ENCODE measurements around the gene IL10RB.

IL10RB gene

DNA sequence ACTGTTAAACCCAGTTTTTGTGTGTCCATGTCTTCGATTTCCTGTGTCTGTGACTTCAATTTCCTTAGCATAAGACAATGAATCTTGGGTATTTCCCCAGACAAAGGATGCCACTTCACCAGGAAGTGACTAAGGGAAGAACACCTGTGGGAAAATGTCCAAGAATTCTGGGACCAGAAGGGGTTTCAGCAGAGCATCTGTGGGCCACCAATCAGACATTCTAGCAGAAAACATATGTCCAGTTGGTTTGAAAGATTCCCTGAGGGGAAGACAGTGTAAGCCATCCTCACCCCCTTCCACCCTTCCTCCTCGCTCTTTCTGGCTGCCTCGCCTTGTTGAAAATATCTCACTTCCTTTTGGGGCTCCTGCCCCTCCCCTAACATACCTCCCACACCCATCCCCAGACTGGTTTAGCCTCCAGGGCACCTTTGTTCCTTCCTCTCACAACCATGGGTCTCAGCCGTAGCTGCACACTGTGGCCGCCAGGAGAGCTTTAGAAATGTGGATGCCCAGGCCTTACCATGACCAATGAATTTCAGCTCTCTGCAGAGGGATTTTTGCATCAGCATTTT lies 33.1 kb downstream of the IL10RB start:
- Histone ChIP-seq H3K4me1 (ENCODE audit: low read depth, poor library complexity, severe bottlenecking) (peaks cover 12% of the 10 kb centered on the region), H2AFZ (ENCODE audit: low read depth) (no peak overlapping the region)

DNA sequence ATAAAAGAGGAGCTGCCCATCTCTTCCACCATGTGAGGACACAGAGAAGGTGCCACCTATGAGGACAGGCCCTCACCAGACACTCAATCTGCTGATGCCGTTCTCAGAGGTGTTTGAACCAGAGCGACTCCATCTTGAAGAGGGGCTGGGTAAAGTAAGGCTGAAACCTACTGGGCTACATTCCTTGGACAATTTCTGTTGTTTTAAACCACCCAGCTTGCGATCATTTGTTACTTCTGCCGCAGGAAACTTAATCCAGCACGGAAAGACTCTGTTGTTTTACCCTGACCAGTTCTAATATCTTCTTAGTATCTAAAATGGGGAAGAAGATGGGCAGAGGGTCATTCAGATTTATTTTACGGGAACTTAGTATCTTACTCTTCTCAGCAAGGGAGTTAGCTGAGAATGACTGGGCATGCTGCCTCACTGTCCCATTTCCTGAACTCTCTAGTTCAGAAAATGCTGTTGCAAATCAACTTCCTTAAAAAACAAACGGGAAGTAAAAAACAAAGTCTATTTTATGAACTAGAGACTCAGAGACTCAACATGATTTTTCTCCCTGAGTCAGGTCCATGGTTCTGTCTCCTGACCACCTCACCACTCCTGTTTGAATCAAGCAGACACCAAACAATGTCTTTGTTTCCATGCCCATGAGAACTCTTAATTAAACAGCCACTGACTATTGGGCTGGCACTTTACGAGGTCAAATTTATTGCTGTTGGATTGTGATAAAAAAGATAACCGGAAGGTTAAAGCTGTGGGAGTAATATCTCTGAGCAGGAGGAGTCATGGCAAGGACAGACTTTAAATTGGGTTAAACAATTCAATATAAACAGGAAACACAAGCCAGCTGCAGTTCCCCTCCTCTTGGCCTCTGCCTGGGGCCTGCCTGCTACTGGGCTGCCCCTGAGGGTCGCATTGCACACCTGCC lies 34.8 kb downstream of the IL10RB start:
- no peak overlapping the region for H3K27ac ChIP-seq
- H3K9ac ChIP-seq: no peak overlapping the region
- H3K27me3 ChIP-seq (ENCODE audit: insufficient read depth, low read depth): no peaks in the 10 kb centered on the region
- TF ChIP-seq, protein P1, sequence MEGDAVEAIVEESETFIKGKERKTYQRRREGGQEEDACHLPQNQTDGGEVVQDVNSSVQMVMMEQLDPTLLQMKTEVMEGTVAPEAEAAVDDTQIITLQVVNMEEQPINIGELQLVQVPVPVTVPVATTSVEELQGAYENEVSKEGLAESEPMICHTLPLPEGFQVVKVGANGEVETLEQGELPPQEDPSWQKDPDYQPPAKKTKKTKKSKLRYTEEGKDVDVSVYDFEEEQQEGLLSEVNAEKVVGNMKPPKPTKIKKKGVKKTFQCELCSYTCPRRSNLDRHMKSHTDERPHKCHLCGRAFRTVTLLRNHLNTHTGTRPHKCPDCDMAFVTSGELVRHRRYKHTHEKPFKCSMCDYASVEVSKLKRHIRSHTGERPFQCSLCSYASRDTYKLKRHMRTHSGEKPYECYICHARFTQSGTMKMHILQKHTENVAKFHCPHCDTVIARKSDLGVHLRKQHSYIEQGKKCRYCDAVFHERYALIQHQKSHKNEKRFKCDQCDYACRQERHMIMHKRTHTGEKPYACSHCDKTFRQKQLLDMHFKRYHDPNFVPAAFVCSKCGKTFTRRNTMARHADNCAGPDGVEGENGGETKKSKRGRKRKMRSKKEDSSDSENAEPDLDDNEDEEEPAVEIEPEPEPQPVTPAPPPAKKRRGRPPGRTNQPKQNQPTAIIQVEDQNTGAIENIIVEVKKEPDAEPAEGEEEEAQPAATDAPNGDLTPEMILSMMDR (conservative IDR thresholded peaks at IDR 0.05; ENCODE audit: low read depth, low read length): no peak
- H4K20me1 ChIP-seq (ENCODE audit: insufficient read depth): no peaks in the 10 kb centered on the region
- H3K4me1 ChIP-seq (ENCODE audit: low read depth, poor library complexity, severe bottlenecking): peaks cover 12% of the 10 kb centered on the region
- no peaks in the 10 kb centered on the region for H3K79me2 ChIP-seq (ENCODE audit: insufficient read depth, low read depth)
- no peak overlapping the region for H3K4me3 ChIP-seq (IDR thresholded peaks at IDR 0.05; ENCODE audit: insufficient read depth, low read depth, low read length)
- no peak overlapping the region for H2AFZ ChIP-seq (ENCODE audit: low read depth)
- H3K4me2 ChIP-seq: no peak overlapping the region
- no peaks in the 10 kb centered on the region for H3K36me3 ChIP-seq (ENCODE audit: insufficient read depth)

More for the DNA sequence above, 33.1 kb downstream of the IL10RB start:
- TF ChIP-seq, protein P1 (conservative IDR thresholded peaks at IDR 0.05; ENCODE audit: low read depth, low read length): no peak
- Histone ChIP-seq H3K27ac (no peak overlapping the region), H3K9ac (no peak overlapping the region), H3K79me2 (ENCODE audit: insufficient read depth, low read depth) (no peaks in the 10 kb centered on the region), H3K27me3 (ENCODE audit: insufficient read depth, low read depth) (no peaks in the 10 kb centered on the region), H3K36me3 (ENCODE audit: insufficient read depth) (no peaks in the 10 kb centered on the region), H3K4me3 (IDR thresholded peaks at IDR 0.05; ENCODE audit: insufficient read depth, low read depth, low read length) (no peak overlapping the region), H3K4me2 (no peak overlapping the region), H4K20me1 (ENCODE audit: insufficient read depth) (no peaks in the 10 kb centered on the region)

DNA sequence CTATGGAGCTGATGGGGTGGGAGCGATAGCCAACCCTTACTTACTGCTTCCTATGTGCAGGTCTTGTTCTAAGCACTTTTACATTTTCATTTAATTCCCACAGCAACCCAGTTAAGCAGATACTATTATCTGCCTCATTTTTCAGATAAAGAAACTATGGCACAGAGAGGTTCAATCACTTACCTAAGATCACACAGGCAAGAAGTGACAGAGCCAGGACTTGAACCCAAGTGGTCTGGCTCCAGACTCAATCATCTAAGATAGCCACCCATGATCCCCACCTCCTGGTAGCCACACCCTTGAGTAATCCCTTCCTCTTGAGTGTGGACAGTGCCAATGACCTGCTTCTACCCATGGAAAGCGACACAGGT lies 35.5 kb downstream of the IL10RB start:
- Histone ChIP-seq H3K27me3 (ENCODE audit: insufficient read depth, low read depth) (no peaks in the 10 kb centered on the region), H3K36me3 (ENCODE audit: insufficient read depth) (no peaks in the 10 kb centered on the region), H3K9ac (no peak overlapping the region), H4K20me1 (ENCODE audit: insufficient read depth) (no peaks in the 10 kb centered on the region), H3K27ac (no peak overlapping the region), H3K79me2 (ENCODE audit: insufficient read depth, low read depth) (no peaks in the 10 kb centered on the region), H2AFZ (ENCODE audit: low read depth) (no peak overlapping the region), H3K4me1 (ENCODE audit: low read depth, poor library complexity, severe bottlenecking) (peaks cover 12% of the 10 kb centered on the region), H3K4me2 (no peak overlapping the region), H3K4me3 (IDR thresholded peaks at IDR 0.05; ENCODE audit: insufficient read depth, low read depth, low read length) (no peak overlapping the region)
- TF ChIP-seq, protein P1 (conservative IDR thresholded peaks at IDR 0.05; ENCODE audit: low read depth, low read length): no peak

DNA sequence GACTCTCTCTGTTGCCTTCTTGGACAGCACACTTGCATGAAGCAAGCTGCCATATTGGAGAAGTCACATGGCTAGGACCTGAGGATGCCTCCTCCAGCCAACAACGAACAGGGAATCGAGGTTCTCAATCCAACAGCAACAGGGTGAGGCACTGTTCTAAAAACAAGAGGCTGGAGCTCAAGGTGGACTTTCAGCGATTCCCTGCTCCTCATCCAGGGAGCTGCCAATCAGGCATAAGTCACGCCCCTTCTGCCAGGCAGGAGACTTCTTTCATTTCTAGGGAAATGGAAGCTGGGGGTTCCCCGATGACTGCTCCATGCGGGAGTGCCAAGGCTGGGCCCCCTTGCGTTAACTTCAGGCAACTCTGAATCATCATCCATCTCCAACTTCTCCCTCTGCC lies 35.9 kb downstream of the IL10RB start:
- H4K20me1 ChIP-seq (ENCODE audit: insufficient read depth): no peaks in the 10 kb centered on the region
- H3K4me3 ChIP-seq (IDR thresholded peaks at IDR 0.05; ENCODE audit: insufficient read depth, low read depth, low read length): no peak overlapping the region
- H3K4me2 ChIP-seq: no peak overlapping the region
- no peaks in the 10 kb centered on the region for H3K36me3 ChIP-seq (ENCODE audit: insufficient read depth)
- TF ChIP-seq, protein P1 (conservative IDR thresholded peaks at IDR 0.05; ENCODE audit: low read depth, low read length): no peak
- H2AFZ ChIP-seq (ENCODE audit: low read depth): no peak overlapping the region
- H3K79me2 ChIP-seq (ENCODE audit: insufficient read depth, low read depth): no peaks in the 10 kb centered on the region
- no peak overlapping the region for H3K9ac ChIP-seq
- H3K4me1 ChIP-seq (ENCODE audit: low read depth, poor library complexity, severe bottlenecking): peaks cover 17% of the 10 kb centered on the region
- no peak overlapping the region for H3K27ac ChIP-seq
- no peaks in the 10 kb centered on the region for H3K27me3 ChIP-seq (ENCODE audit: insufficient read depth, low read depth)

Data from KMS-11 (cell line).